HepG2 (cell line): ENCODE measurements around the gene LRPPRC. TPM values are rescaled to one million over a fixed set of nuclear protein-coding genes. Genes with fewer than 3 reads are reported as not detected.
A peak's percentile ranks its signal among the peaks of the same experiment; 100 is the strongest.

Experiments used
- AGO1 ChIP-seq: fragments of 200-400 bp; formaldehyde crosslinking; IDR thresholded peaks from 2 replicates; pipeline ENCODE4 v1.6.1; 2017; ENCODE audit warnings: mild to moderate bottlenecking, low read depth, low read length, moderate library complexity; ENCODE audit not compliant: poor library complexity, severe bottlenecking
- CAMTA2 ChIP-seq: sonication (generic); formaldehyde crosslinking; IDR thresholded peaks from 2 replicates; pipeline ENCODE4 v1.4.0; 2020; ENCODE audit warnings: mild to moderate bottlenecking, missing genetic modification reagents, borderline replicate concordance
- DRAP1 ChIP-seq: IDR thresholded peaks from 2 replicates; pipeline ENCODE4 v1.6.1; 2016; ENCODE audit warnings: missing genetic modification reagents, missing compliant biosample characterization
- HNRNPH1 ChIP-seq: fragments of 200-400 bp; formaldehyde crosslinking; optimal IDR thresholded peaks from 2 replicates; pipeline ENCODE3; 2017; ENCODE audit warnings: mild to moderate bottlenecking, low read depth, low read length
- KLF11 ChIP-seq: IDR thresholded peaks from 2 replicates; pipeline ENCODE4 v1.6.1; 2016; ENCODE audit warnings: missing compliant biosample characterization
- MED8 ChIP-seq: sonication (generic); formaldehyde crosslinking; IDR thresholded peaks from 2 replicates; pipeline ENCODE4 v1.8.1; 2023; ENCODE audit warnings: mild to moderate bottlenecking, missing genetic modification reagents; ENCODE audit not compliant: insufficient replicate concordance
- MEIS1 ChIP-seq: sonication (generic); formaldehyde crosslinking; IDR thresholded peaks from 2 replicates; pipeline ENCODE4 v1.9.0; 2021; ENCODE audit warnings: mild to moderate bottlenecking, missing genetic modification reagents, moderate library complexity, borderline replicate concordance
- MTERF4 ChIP-seq: sonication (generic); formaldehyde crosslinking; IDR thresholded peaks from 2 replicates; pipeline ENCODE4 v1.8.0; 2023; ENCODE audit warnings: mild to moderate bottlenecking, missing genetic modification reagents
- PLRG1 ChIP-seq: fragments of 450-650 bp; conservative IDR thresholded peaks from 2 replicates; pipeline ENCODE4 v1.6.1; 2016
- SALL1 ChIP-seq: sonication (generic); formaldehyde crosslinking; IDR thresholded peaks from 2 replicates; pipeline ENCODE4 v1.8.0; 2022; ENCODE audit warnings: mild to moderate bottlenecking, missing genetic modification reagents
- SNAPC5 ChIP-seq: sonication (generic); formaldehyde crosslinking; IDR thresholded peaks from 2 replicates; pipeline ENCODE4 v1.8.1; 2023; ENCODE audit warnings: mild to moderate bottlenecking, missing genetic modification reagents, borderline replicate concordance
- SRY ChIP-seq: sonication (generic); formaldehyde crosslinking; IDR thresholded peaks from 2 replicates; pipeline ENCODE4 v1.8.0; 2022; ENCODE audit warnings: mild to moderate bottlenecking, missing genetic modification reagents
- TBL1XR1 ChIP-seq: fragments of 150-350 bp; IDR thresholded peaks from 2 replicates; pipeline ENCODE4 v1.6.1; 2014; ENCODE audit warnings: borderline replicate concordance, low read length; ENCODE audit not compliant: partially characterized antibody
- THAP7 ChIP-seq: sonication (generic); formaldehyde crosslinking; IDR thresholded peaks from 2 replicates; pipeline ENCODE4 v1.8.1; 2023; ENCODE audit warnings: mild to moderate bottlenecking, missing genetic modification reagents
- THAP9 ChIP-seq: sonication (generic); formaldehyde crosslinking; IDR thresholded peaks from 2 replicates; pipeline ENCODE4; 2020; ENCODE audit warnings: missing genetic modification reagents, mild to moderate bottlenecking, borderline replicate concordance
- ZFP36 ChIP-seq: fragments of 150-350 bp; IDR thresholded peaks from 2 replicates; pipeline ENCODE4 v1.6.1; 2018; ENCODE audit warnings: borderline replicate concordance, low read length, low read depth; ENCODE audit not compliant: partially characterized antibody
- ZMYM2 ChIP-seq: sonication (generic); formaldehyde crosslinking; IDR thresholded peaks from 2 replicates; pipeline ENCODE4 v1.8.0; 2022; ENCODE audit warnings: mild to moderate bottlenecking, missing genetic modification reagents
- ZNF121 ChIP-seq: sonication (generic); formaldehyde crosslinking; IDR thresholded peaks from 2 replicates; pipeline ENCODE4 v1.5.0; 2020; ENCODE audit warnings: mild to moderate bottlenecking, missing genetic modification reagents
- ZNF317 ChIP-seq: sonication (generic); formaldehyde crosslinking; IDR thresholded peaks from 2 replicates; pipeline ENCODE4 v1.5.0; 2020; ENCODE audit warnings: mild to moderate bottlenecking, missing genetic modification reagents
- ZNF337 ChIP-seq: sonication (generic); formaldehyde crosslinking; IDR thresholded peaks from 2 replicates; pipeline ENCODE4 v1.5.1; 2020; ENCODE audit warnings: missing genetic modification reagents, low read depth, mild to moderate bottlenecking, borderline replicate concordance
- ZNF605 ChIP-seq: sonication (generic); formaldehyde crosslinking; IDR thresholded peaks from 2 replicates; pipeline ENCODE4 v1.8.0; 2022; ENCODE audit warnings: mild to moderate bottlenecking, missing genetic modification reagents
- ZNF639 ChIP-seq: conservative IDR thresholded peaks from 2 replicates; pipeline ENCODE4 v1.6.1; 2018; ENCODE audit warnings: missing genetic modification reagents
- ZNF879 ChIP-seq: sonication (generic); formaldehyde crosslinking; IDR thresholded peaks from 2 replicates; pipeline ENCODE4 v1.8.1; 2023; ENCODE audit warnings: missing genetic modification reagents
- polyA plus RNA-seq, 8 experiments: library from polyadenylated mRNA; depleted of rRNA in 3 of 8; stranded (reverse) in 7 of 8; unstranded in 1 of 8; fragments of >200 nt; fragmentation: Illumina TruSeq in 4 of 8; extraction: Trizol in 4 of 8; gene quantifications; 2 replicates each; pipeline versions ENCODE4 v1.2.1 to v1.2.3, GENCODE V29; 2011 to 2016; ENCODE audit warnings: low read depth in 4 of 8, missing spikeins in 1 of 8, mixed read lengths in 1 of 8; ENCODE audit not compliant: insufficient read depth in 1 of 8
- total RNA-seq, 5 experiments: library from RNA; depleted of rRNA; stranded (reverse); fragments of >200 nt; fragmentation: Illumina TruSeq; extraction: Trizol; gene quantifications; 2 replicates each; pipeline ENCODE4 v1.2.3, GENCODE V29; 2016; ENCODE audit warnings: low read depth in 1 of 5

Gene LRPPRC
- total and polyA plus RNA-seq, 2 of the 13 experiments (the other 11 are each of a cell fraction or from before 2014, with no cell fraction given): 117 to 167 TPM

GRCh38 chr2:43837831-43838559 is 157.8 kb downstream of the LRPPRC start (continued):
- TF ChIP-seq ZNF337 (no peak), THAP7 (CRISPR knock-in tag) (no peak), CAMTA2 (no peak), ZNF121 (CRISPR knock-in tag) (no peak), TBL1XR1 (no peak), ZNF605 (CRISPR knock-in tag) (0 out of 2 replicates have a peak, but pooled peaks have one; percentile 10), MED8 (CRISPR knock-in tag) (no peak), KLF11 (no peak), MTERF4 (CRISPR knock-in tag) (no peak), SALL1 (CRISPR knock-in tag) (peak; percentile 39; the same call in 1 of the 2 replicates), SNAPC5 (CRISPR knock-in tag) (no peak), ZNF639 (0 out of 2 replicates have a peak, but pooled peaks have one; percentile 52), ZFP36 (no peak), PLRG1 (no peak), THAP9 (0 out of 2 replicates have a peak, but pooled peaks have one; percentile 4), MEIS1 (CRISPR knock-in tag) (0 out of 2 replicates have a peak, but pooled peaks have one; percentile 18), DRAP1 (CRISPR knock-in tag) (no peak), SRY (no peak), HNRNPH1 (no peak), ZNF317 (CRISPR knock-in tag) (no peak), ZMYM2 (CRISPR knock-in tag) (no peak), ZNF879 (CRISPR knock-in tag) (no peak), AGO1 (no peak)
